HG02840 (cell line): Measurements from ENCODE around the gene EMX1.

ENCODE experiments used
- ATAC-seq: cut with Tn5 transposase; IDR thresholded peaks from one replicate; pipeline ENCODE4 v1.9.1; 2021; ENCODE audit warnings: mild to moderate bottlenecking, moderate library complexity, moderate number of reproducible peaks; ENCODE audit not compliant: unreplicated experiment, low FRiP score

EMX1 gene

GRCh38 chr2:72974436-72974754 is 57.1 kb downstream of the EMX1 start:
- no peak for ATAC-seq

GRCh38 chr2:72975017-72975416 is 57.7 kb downstream of the EMX1 start:
- ATAC-seq: no peak

GRCh38 chr2:72979896-72980295 is 62.6 kb downstream of the EMX1 start:
- no peak for ATAC-seq

DNA sequence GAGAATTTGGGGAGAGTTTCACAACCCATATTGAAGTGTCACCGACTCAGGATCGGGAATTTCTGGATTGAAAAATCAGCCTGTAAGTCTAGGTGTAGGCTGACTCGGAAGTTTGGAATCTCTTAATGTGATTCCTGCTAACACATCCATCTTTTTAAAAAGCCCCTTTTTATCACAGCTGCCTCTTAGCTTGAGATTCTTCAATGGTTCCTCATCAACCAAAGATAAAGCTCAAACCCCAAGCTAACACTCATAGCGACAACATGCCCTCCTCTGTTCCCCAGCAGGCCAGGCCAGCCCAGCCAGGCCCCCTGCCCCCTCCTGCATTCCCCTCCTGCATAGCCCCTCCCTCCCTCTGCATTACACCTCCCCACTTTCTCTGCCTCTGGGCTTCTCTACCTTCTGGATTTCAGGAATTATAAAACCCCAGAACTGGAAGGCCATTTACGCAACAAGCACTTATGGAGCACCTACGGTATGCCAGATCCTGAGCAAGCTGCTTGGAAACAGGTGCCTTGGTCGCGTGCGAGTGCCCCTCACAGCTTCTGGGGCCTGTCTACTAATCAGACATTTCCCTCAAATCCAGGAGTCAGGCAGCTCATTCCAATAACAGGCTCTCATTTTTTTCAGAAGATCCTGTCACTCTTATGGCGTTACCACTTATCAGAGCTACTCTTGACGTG is 63.4 kb downstream of the EMX1 start:
- no peak for ATAC-seq

- ATAC-seq: no peak
These were observed 64.2 kb downstream of the EMX1 start for GRCh38 chr2:72981536-72981935.

DNA sequence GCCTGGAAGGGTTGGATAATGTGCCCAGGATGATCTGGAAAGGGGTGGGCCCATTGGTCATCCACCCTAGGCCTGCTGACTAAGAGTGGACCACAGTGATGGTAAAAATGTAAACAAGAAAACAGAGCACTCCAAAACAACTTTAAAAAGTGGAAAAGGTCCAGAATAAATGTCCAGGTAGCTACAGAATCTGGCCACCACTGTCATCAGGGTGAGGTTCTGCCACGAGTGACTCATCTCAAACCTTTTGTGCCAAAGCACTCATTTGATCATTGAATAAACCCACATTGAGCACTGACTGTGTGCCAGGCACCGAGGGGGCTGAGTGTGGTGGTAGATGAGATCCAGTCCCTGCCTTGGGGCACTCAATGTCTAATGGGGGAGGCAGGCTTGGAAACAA is 64.9 kb downstream of the EMX1 start:
- ATAC-seq: no peak

DNA sequence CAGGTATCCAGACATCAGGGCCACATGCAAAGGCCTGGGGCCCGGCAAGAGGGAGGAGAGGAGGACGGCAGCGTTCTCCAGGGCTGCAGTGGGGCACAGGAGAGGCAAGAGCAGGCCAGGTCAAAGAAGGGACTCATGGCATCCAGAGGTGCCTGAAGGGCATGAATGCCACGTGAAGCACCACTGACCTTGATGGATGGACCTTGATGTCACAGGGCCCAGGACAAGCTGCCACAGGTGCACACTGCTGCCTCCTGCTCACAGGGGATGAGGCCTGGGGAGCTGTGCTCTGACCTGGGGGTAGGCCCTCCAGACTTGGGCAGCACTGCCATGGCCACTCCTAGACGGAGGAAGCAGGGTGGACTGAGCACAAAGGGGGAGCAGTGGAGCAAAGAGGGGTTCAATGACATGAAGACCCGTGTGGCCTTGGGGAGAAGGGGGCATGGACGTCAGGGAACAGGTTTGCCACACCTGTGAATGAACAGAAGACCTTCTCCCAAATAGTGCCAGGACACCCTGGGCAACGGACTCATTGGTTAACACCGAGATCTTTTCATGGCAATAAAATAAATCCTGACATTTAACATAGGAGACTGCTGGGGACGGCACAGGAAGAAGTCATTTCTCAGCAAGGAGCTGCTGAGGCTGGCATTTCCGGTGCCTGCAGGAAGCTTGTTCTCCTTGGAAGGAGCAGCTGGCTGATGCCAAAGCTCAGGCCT is 65.6 kb downstream of the EMX1 start:
- no peak for ATAC-seq

DNA sequence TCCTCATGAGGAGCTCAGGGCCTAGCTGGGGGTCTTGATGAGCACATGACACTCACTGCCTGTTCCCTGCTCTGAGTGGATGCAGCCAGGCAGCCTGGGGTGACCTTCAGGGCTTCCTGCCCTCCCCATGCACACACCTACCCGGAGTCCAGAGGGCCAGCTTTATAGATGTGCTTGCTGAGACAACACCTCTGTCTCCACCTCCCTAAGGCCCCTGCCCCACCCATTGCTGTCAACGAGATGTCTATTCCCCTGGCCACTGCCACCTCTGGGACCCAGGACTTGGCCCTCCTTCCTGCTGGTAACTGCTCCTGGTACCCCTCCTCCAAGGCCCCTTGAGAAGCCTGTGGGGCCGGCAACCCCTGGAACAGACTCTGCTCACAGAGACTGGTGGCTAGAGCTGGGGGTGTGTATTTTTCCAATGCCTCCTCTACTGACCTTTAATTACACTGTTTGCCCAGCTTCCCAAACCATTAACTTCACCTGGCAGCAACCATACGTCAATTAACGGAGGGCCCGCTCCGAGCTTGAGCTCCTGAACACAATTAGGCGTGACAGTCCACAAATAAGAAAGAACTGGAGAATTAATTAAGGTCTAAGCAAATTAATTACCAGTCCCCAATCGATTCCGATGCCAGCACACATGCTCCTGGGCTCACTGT is 66.3 kb downstream of the EMX1 start:
- ATAC-seq: no peak

DNA sequence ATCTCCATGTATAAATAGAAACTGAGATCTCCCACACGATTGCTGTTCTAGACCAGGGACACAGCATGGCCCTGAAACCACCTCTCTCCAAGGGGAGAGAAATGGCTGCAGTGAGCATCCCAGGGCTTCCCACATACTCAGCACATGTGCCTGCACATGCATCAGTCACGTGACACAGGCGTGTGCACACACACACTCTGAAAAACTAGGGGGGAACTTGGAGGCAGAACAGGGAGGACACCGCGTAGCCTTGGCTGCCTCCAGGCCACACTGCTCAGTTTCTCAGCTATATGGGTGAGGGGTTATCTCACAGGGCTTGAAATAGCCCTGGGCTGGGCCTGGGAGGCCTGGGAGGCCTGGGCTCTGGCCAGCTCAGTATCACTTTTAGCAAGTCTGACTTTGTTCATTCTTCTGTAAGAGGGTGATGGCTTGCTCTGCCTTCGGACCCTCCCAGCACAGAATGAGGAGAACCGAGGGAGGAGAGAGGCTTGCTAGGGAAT is 66.9 kb downstream of the EMX1 start:
- ATAC-seq: no peak
